ENCODE data around the gene ALDH6A1.

ALDH6A1 gene

GRCh38 chr14:74015176-74015575 lies 69.1 kb downstream of the ALDH6A1 start:
- TF ChIP-seq, protein P1, sequence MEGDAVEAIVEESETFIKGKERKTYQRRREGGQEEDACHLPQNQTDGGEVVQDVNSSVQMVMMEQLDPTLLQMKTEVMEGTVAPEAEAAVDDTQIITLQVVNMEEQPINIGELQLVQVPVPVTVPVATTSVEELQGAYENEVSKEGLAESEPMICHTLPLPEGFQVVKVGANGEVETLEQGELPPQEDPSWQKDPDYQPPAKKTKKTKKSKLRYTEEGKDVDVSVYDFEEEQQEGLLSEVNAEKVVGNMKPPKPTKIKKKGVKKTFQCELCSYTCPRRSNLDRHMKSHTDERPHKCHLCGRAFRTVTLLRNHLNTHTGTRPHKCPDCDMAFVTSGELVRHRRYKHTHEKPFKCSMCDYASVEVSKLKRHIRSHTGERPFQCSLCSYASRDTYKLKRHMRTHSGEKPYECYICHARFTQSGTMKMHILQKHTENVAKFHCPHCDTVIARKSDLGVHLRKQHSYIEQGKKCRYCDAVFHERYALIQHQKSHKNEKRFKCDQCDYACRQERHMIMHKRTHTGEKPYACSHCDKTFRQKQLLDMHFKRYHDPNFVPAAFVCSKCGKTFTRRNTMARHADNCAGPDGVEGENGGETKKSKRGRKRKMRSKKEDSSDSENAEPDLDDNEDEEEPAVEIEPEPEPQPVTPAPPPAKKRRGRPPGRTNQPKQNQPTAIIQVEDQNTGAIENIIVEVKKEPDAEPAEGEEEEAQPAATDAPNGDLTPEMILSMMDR (IDR thresholded peaks at IDR 0.05; ENCODE audit: borderline replicate concordance, insufficient read depth, low read depth, low read length) = no peak
- no peak overlapping the region for H3K4me3 ChIP-seq (ENCODE audit: low read depth, low read length)

- TF ChIP-seq, protein P1 (IDR thresholded peaks at IDR 0.05; ENCODE audit: borderline replicate concordance, insufficient read depth, low read depth, low read length) = no peak
Observed at GRCh38 chr14:74014299-74014698, 70.0 kb downstream of the ALDH6A1 start.

GRCh38 chr14:74008843-74009499 lies 75.3 kb downstream of the ALDH6A1 start:
- H3K4me3 ChIP-seq (ENCODE audit: low read depth, low read length) = no peak overlapping the region
- TF ChIP-seq, protein P1 (IDR thresholded peaks at IDR 0.05; ENCODE audit: borderline replicate concordance, insufficient read depth, low read depth, low read length) = no peak

More at GRCh38 chr14:74014299-74014698, 70.0 kb downstream of the ALDH6A1 start:
- H3K4me3 ChIP-seq (ENCODE audit: low read depth, low read length) = no peak overlapping the region

Data from GM12875 (cell line).